Stimulated activated CD8-positive, alpha-beta memory T cell treated with anti-CD3 and anti-CD28 coated beads, Interleukin-12 subunit alpha, Interleukin-12 subunit beta, amount 100 ng/mL, for 4 hours (primary cell): ENCODE measurements around the gene BTD.

Experiments used
- DNase-seq: peaks from one replicate; pipeline ENCODE4 v3.0.0-alpha.2; 2020; ENCODE audit warnings: low read depth

The BTD gene, protein sequence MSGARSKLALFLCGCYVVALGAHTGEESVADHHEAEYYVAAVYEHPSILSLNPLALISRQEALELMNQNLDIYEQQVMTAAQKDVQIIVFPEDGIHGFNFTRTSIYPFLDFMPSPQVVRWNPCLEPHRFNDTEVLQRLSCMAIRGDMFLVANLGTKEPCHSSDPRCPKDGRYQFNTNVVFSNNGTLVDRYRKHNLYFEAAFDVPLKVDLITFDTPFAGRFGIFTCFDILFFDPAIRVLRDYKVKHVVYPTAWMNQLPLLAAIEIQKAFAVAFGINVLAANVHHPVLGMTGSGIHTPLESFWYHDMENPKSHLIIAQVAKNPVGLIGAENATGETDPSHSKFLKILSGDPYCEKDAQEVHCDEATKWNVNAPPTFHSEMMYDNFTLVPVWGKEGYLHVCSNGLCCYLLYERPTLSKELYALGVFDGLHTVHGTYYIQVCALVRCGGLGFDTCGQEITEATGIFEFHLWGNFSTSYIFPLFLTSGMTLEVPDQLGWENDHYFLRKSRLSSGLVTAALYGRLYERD

GRCh38 chr3:15601399-15602145 lies at the start of gene BTD, which contains the start of gene HACL1:
Gene BTD (plus strand): TSS chr3:15601745. CDS start chr3:15635440, 33,695 bp downstream.
Gene HACL1 (minus strand): TSS chr3:15601569. CDS start chr3:15601463, 106 bp downstream.
- DNase-seq: peak; percentile 98

DNA sequence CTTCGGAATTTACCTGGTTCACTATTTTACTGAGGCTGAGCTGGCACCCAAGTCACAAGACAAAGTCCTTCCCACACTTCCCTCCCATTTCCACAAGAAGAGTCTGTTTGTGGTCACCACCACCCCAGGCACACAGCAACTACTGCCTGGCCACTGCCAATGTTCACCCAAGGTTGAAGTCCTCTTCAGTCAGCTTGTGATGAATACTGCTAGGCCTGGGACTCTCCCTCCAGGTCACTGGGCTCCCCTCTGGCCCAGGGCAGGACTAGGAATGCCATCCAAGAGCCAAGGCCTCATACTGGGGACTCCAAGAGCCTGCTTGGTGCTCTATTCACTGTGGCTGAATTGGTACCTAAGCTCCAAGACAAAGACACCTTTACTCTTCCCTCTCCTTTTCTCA lies 49.6 kb upstream of the BTD start:
- DNase-seq: no peak

DNA sequence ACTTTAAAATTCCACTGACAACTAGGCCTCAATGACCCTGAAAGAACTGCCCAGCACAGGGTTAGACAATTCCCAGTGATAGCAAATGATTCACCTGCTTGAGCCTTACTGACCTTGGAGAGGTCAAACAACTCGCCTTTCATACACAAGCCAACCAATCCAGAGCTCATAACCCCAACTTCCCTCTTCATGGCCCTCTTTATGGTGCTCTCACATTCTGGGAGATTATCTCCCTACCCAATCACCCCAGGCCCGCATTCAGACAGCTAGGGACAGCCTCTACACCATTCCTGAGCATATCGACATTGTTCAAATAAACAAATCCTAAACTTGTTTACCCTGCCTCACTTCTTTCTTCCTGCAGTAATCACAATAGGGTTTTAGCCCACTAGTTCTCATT lies 47.8 kb upstream of the BTD start:
- DNase-seq: no peak

GRCh38 chr3:15556512-15556911 lies 45.0 kb upstream of the BTD start:
- DNase-seq: no peak

- peak; percentile 3 for DNase-seq
Observed at GRCh38 chr3:15557511-15557946, 44.0 kb upstream of the BTD start.

- no peak for DNase-seq
Observed at GRCh38 chr3:15558581-15558980, 43.0 kb upstream of the BTD start.

GRCh38 chr3:15562560-15562959 lies 39.0 kb upstream of the BTD start:
- DNase-seq: no peak

- no peak for DNase-seq
Observed at GRCh38 chr3:15563190-15563589, 38.4 kb upstream of the BTD start.

DNA sequence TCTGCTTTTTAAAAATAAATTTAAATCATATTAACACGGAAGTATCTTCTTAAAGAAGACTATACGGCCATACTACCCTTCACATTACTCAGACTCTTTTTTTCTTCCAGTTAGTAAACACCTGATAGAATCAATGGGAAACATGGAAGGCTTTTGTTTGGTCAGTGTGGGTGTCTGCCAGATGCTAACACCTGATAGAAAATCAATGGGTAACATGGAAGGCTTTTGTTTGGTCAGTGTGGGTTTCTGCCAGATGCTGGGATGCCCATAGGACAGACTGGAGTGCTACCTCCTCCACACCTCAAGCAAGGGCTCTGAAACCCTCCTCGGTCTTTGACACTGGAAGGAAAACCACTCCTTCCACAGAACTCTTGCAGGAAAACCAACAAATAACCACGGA lies 29.4 kb upstream of the BTD start:
- no peak for DNase-seq

GRCh38 chr3:15575446-15575845 lies 26.1 kb upstream of the BTD start:
- no peak for DNase-seq

DNA sequence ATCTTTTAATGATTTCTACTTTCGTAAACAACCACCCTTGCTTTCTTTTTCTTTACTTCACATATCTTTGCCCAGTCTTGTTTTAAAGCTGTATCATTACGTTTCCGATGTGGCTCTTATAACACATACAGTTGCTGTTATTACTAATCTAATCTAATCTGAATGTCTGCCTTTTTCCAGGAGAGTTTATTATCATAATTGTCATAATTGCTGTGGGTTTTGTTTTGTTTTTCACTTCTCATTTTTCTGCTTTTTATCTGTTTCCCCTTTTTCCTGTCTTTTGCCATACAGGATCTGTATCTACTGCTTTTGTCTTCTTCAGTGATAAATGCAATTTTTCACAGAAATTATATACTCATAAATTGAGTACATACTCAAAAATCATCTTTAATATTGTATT lies 25.1 kb upstream of the BTD start:
- DNase-seq: no peak

GRCh38 chr3:15578289-15578867 lies 23.2 kb upstream of the BTD start:
- DNase-seq: no peak

DNA sequence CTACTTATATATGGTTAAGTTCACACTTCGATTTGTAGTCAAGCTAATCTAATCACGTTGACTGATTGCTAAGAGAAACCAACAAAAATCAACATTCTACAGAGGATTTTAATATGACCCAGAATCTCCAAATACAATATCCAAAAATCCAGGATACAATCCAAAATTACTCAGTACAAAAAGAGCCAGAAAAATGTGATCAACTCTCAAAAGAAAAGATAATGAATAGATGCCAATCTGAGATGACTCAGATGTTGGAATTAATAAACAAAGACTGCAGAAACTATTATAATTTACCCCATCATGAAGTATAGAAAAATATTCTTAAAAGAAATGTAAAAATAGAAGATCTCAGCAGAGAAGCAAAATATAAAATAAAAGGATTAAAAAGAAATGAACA lies 22.5 kb upstream of the BTD start:
- no peak for DNase-seq

- DNase-seq: no peak
Observed at GRCh38 chr3:15581471-15582394, 19.8 kb upstream of the BTD start.

DNA sequence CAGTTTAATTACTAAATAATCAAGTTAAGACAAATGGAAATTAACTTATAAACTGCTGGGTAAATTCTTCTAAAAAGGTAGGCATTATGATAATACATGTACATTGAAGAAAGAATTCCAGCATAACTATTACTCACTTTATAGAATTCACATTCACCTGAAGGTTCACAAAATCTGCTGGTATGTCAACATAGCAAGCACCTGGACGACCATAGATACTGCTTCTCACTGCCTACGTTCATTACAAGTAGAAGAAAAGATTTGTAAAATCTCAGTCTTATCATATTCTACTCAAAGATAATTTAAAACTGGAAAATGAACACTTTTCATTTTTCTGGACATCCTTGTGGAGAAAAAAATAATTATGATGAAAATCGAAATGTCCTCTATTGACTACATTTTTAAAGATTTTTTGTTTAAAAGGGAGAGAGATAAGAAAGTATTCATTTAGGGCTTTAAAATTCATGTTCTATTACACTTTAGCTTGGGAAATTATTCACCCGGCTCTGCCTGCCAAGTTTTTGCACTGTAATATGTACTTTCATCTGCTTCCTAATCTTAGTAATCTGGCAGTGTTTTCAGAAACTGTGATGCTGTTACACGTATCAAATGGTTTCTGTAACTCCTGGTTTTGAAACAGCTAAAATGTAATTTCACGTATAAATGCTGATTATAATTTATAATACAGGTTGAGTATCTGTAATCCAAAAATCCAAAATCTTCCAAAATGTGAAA lies 16.3 kb upstream of the BTD start:
- DNase-seq: no peak

DNA sequence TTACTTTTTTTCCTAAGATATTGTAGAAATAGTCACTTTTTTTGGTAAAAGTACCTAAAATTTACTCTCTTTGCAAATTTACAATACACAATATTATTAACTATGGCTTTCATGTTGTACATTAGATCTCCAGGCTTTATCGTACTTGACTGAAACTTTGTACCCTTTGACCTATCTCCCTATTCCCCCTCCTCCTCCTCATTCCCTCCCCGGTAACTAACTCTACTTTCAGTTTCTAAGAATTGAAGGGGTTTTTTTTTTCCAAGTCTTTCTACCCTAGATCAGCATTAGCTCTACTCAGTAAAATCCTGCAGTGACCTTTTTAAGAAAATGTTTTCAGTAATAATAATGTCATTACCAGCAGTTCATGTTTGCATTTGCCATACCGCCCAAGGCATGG lies 10.3 kb upstream of the BTD start:
- DNase-seq: no peak

GRCh38 chr3:15591928-15592327 lies 9.6 kb upstream of the BTD start:
- DNase-seq: no peak

DNA sequence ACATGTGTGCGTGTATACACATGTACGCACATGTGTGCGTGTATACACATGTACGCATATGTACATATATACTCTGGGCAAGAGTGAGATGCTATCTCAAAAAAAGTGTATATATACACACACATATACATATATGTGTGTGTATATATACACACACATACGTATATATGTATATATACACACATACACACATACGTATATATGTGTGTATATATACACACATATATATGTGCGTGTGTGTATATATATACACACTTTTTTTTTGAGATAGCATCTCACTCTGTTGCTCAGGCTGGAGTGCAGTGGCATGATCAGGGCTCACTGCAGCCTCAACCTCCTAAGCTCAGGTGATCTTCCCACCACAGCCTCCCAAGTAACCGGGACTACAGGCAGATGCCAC lies 8.6 kb upstream of the BTD start:
- DNase-seq: no peak

DNA sequence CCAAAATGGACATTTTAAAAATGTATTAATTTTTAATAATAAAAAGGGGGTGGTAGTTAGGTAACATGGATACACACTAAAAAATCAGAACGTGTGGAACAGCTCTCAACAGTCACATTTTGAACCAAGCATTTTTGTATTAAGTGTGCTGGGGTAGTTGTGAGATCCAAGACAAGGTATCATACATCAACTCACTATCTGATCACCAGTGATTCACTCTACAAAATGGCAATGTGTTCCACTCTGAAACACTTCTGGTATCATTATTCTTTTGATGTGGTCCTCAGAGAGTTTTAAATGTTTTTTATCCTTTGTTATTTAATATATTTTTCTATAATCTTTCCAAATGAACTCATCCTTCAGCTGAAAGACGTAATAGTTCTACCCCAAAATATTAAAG lies 5.6 kb upstream of the BTD start:
- DNase-seq: no peak

- no peak for DNase-seq
Observed at GRCh38 chr3:15601046-15601398, 523 bp upstream of the BTD start.

DNA sequence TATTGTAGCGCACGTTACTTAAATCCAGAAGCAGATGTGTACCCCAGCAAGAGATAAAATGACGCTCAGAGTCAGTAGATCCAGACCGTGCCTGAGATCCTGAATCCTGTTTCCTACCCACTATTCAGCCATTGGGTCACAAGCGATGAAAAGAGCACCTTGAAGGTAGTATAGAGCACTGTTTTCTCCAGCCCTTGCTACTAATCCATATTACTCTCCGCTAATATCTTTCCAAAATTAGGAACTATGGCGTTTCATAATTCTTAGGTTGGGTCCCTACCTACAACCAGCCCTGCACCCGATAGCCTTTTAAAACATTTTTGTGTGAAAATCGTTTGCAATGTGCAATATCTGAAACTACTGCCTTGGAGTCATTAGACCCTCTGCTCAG lies 596 bp downstream of the BTD start:
- no peak for DNase-seq
